Psoas muscle (tissue), 8 donors: ENCODE measurements around the gene IDI2. TPM values are rescaled to one million over a fixed set of nuclear protein-coding genes. Genes with fewer than 3 reads are reported as not detected.

ENCODE experiments used
- ATAC-seq, 4 donors: fragments of 200-7000 bp; cut with Tn5 transposase; one replicate each; pipeline ENCODE4 v1.9.1; 2020; ENCODE audit warnings: moderate library complexity in 3 of 4, mild to moderate bottlenecking in 2 of 4
- DNase-seq, 2 donors: peaks; one replicate each; pipeline ENCODE4 v3.0.0-alpha.2; 2020
- H3K27ac ChIP-seq: fragments of 200-600 bp; one replicate; pipeline ENCODE4 v1.8.0; 2022
- H3K27me3 ChIP-seq, 3 donors: fragments of 200-600 bp in 1 of 3; one replicate each; pipeline versions ENCODE4 v1.6.1 to v1.8.0; 2013 to 2022; ENCODE audit warnings: low read length in 2 of 3, mild to moderate bottlenecking in 2 of 3, moderate library complexity in 1 of 3; ENCODE audit not compliant: insufficient read depth in 3 of 3
- H3K36me3 ChIP-seq, 2 donors: fragments of 200-600 bp in 1 of 2; one replicate each; pipeline versions ENCODE4 v1.6.1 to v1.8.0; 2013 to 2022; ENCODE audit warnings: low read depth in 1 of 2, mild to moderate bottlenecking in 1 of 2, moderate library complexity in 1 of 2; ENCODE audit not compliant: insufficient read depth in 1 of 2
- H3K4me1 ChIP-seq: fragments of 200-600 bp; one replicate; pipeline ENCODE4 v1.8.0; 2022
- H3K4me3 ChIP-seq: fragments of 200-600 bp; one replicate; pipeline ENCODE4 v1.8.0; 2022; ENCODE audit warnings: mild to moderate bottlenecking
- H3K9me3 ChIP-seq: fragments of 200-600 bp; one replicate; pipeline ENCODE4 v1.8.0; 2022
- WGBS, 3 donors: extraction: QIAGEN DNeasy Blood & Tissue Kit; methylation state at CpG; one replicate each; pipeline versions ENCODE4 v1.1.6 to v1.1.7; 2013; 5-methylcytosine and 5-hydroxymethylcytosine counted together
- intact Hi-C, 2 donors: fragments of 100-400 bp; cut with DNase I; formaldehyde crosslinking; loops; one replicate each; pipeline versions ENCODE4 v1.11.0 to v1.14.2; 2022
- polyA plus RNA-seq, 3 donors: library from polyadenylated mRNA; stranded (reverse); fragments of 200-250 nt; gene quantifications; one replicate each; pipeline ENCODE4 v1.2.3, GENCODE V29; 2013
- total RNA-seq, 4 donors: library from RNA; stranded (reverse); fragmentation: NEBNext Ultra II Directional in 2 of 4; extraction: Animal tissue kit (Norgen Biotek cat#: 25700) in 2 of 4; gene quantifications; one replicate each; pipeline versions ENCODE4 v1.2.1 to v1.2.4, GENCODE V29; 2021 to 2023
- TF ChIP-seq, protein P1 (sequence below): fragments of 200-600 bp; IDR thresholded peaks from one replicate; pipeline ENCODE4 v1.8.0; 2022; ENCODE audit warnings: antibody characterized with exemption
- donor health status: healthy with polysubstance abuse.
- donor health status: DM: no; HTN: no; CAD: no; lungs with moderate emphysema.
- donor health status: Bipolar disorder and iron deficiency.
- donor health status: healthy.
- donor health status: DM: yes; HTN: yes; CAD: no.
- donor health status: DM: no; HTN: no; CAD: no.
- donor health status: DM: no; HTN: no; CAD: no.
- donor health status: DM: yes; HTN: yes; CAD: no.

Gene IDI2
- total and polyA plus RNA-seq, 7 donors, result 16.6 to 182 (median 133) TPM

DNA sequence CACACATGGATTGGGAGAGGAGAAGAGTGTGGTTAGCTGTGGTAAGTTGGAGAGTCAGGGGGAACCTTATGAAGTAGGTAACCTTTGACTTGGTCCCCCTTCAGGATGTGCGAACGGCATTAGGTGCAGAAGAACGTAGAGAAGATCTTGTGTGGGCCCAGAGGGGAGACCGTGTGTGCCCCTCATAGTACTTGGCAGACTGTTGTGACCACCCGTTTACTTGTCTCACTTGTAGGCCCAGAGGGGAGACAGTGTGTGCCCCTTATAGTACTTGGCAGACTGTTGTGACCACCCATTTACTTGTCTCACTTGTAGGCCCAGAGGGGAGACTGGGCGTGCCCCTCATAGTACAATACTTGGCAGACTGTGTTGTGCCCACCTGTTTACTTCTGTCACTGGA is 34.9 kb downstream of the IDI2 start:
- TF ChIP-seq, protein P1, sequence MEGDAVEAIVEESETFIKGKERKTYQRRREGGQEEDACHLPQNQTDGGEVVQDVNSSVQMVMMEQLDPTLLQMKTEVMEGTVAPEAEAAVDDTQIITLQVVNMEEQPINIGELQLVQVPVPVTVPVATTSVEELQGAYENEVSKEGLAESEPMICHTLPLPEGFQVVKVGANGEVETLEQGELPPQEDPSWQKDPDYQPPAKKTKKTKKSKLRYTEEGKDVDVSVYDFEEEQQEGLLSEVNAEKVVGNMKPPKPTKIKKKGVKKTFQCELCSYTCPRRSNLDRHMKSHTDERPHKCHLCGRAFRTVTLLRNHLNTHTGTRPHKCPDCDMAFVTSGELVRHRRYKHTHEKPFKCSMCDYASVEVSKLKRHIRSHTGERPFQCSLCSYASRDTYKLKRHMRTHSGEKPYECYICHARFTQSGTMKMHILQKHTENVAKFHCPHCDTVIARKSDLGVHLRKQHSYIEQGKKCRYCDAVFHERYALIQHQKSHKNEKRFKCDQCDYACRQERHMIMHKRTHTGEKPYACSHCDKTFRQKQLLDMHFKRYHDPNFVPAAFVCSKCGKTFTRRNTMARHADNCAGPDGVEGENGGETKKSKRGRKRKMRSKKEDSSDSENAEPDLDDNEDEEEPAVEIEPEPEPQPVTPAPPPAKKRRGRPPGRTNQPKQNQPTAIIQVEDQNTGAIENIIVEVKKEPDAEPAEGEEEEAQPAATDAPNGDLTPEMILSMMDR, result no peak
- Histone ChIP-seq H3K4me1 (peaks cover 20% of the 10 kb centered on the region), H3K4me3 (no peak overlapping the region), H3K27me3 (no peaks in the 10 kb centered on the region), H3K9me3 (no peaks in the 10 kb centered on the region), H3K36me3 (peaks cover 2 to 36% of the 10 kb centered on the region in 2 donors), H3K27ac (no peak overlapping the region)
- no peak for ATAC-seq
- intact Hi-C loops, result no loop called here
- DNase-seq, result no peak
- WGBS, 3 donors, result 76 to 80% (median 79%) methylated on average over 6 of the region's 6 CpGs

GRCh38 chr10:988667-989545 is 36.8 kb downstream of the IDI2 start:
- WGBS, 3 donors, result 23 to 27% (median 27%) methylated on average over 42 of the region's 42 CpGs
- DNase-seq (no peak), ATAC-seq (no peak)
- peak overlapping the region; percentile 94 for H3K4me3 ChIP-seq
- peak overlapping the region; percentile 96 for H3K27ac ChIP-seq
- intact Hi-C loops, result loop anchor here (5.0 kb wide), 2 partner anchors 57 to 68 kb away; partner anchors contain the start of genes LARP4B (in 2 of the 2) and WDR37 (in 2 of the 2)
- no peaks in the 10 kb centered on the region for H3K27me3 ChIP-seq
- TF ChIP-seq, protein P1, result no peak
- peaks cover 2 to 17% of the 10 kb centered on the region in 2 donors for H3K36me3 ChIP-seq
- no peaks in the 10 kb centered on the region for H3K9me3 ChIP-seq
- peaks cover 20% of the 10 kb centered on the region for H3K4me1 ChIP-seq

- H3K4me3 ChIP-seq, result peak within 1 kb of the TSS; percentile 94
- peaks cover 20% of the 10 kb centered on the region for H3K4me1 ChIP-seq
- H3K36me3 ChIP-seq, result peaks cover 1 to 8% of the 10 kb centered on the region in 2 donors
- 0 to 1% (median 0%) methylated on average over 62 to 74 of the region's 74 CpGs for WGBS, 3 donors
- intact Hi-C loops, result loop anchor here (5.0 kb wide), 2 partner anchors 56 to 69 kb away; partner anchors contain the start of genes LARP4B (in 2 of the 2) and WDR37 (in 2 of the 2)
- peak within 1 kb of the TSS; percentile 96 for H3K27ac ChIP-seq
- ATAC-seq (peak; percentile 98 to 99 (median 98)), DNase-seq (peak; percentile 99 to 100)
- no peaks in the 10 kb centered on the region for H3K27me3 ChIP-seq
- TF ChIP-seq, protein P1, result no peak
- H3K9me3 ChIP-seq, result no peaks in the 10 kb centered on the region
Measured at GRCh38 chr10:987870-988666, 37.6 kb downstream of the IDI2 start, which contains the start of gene GTPBP4. GTPBP4 (plus strand) TSS chr10:988434; CDS start chr10:988480, 46 bp downstream.

DNA sequence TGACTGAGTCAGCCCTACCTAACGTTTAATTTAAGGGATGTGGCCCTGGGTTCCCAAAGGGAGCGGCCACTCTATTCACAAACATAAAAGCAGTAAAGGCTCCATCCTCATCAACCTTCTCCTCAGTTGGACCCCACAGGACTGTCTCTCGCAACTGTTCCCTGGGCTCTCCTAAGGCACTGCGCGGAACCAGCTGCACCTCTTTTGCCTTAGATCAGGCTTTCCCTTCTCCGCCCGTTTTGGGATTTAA is 38.1 kb downstream of the IDI2 start:
- Histone ChIP-seq H3K4me1 (peaks cover 20% of the 10 kb centered on the region), H3K4me3 (peak overlapping the region; percentile 94), H3K9me3 (no peaks in the 10 kb centered on the region), H3K27ac (peak overlapping the region; percentile 96), H3K27me3 (no peaks in the 10 kb centered on the region), H3K36me3 (peaks cover 0 to 3% of the 10 kb centered on the region in 2 donors)
- WGBS, 3 donors, result 2 to 4% (median 2%) methylated on average over 7 of the region's 7 CpGs
- no peak for DNase-seq
- intact Hi-C loops, result loop anchor here (5.0 kb wide), 2 partner anchors 55 to 70 kb away; partner anchors contain the start of genes LARP4B (in 2 of the 2) and WDR37 (in 2 of the 2)
- TF ChIP-seq, protein P1, result no peak
- peak in 1 of 4 donors; percentile 10 for ATAC-seq
